Adipose tissue (tissue), 3 donors: ENCODE results near the gene SETBP1. TPM values are rescaled to one million over a fixed set of nuclear protein-coding genes. Genes with fewer than 3 reads are reported as not detected.

Experiments used
- H3K27ac ChIP-seq: one replicate; pipeline ENCODE4 v1.5.1; 2013; ENCODE audit warnings: low read depth, low read length
- WGBS, 3 donors: extraction: QIAGEN DNeasy Blood & Tissue Kit; methylation state at CpG; one replicate each; pipeline ENCODE4 v1.1.7; 2013; 5-methylcytosine and 5-hydroxymethylcytosine counted together
- polyA plus RNA-seq, 3 donors: library from polyadenylated mRNA; stranded (reverse); fragments of 200-250 nt; gene quantifications; one replicate each; pipeline ENCODE4 v1.2.3, GENCODE V29; 2013
- donor health status: healthy with polysubstance abuse.
- donor health status: Bipolar disorder and iron deficiency.
- donor health status: healthy.

Gene SETBP1
- polyA plus RNA-seq, 3 donors, result 2.3 to 5.6 (median 2.7) TPM

DNA sequence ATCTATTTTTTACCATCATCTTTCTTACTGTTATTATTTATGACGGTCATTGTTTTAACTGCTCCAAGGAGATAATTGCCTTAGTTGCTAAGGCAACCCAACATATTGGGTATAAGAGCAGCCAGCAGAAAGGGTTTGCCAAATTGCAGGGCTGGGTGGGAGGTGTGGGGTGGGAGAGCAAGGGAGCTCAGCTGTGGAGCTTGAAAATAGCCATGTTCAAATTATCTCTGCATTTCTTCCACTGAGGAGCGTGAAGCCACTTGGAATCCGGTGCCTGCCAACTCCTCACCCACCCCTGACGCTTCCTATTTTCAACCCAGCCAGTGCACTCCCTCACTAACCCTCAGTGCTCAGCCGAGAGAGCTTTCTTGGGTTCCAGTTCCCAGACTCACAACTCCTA, 60.8 kb downstream of the SETBP1 start:
- WGBS, 3 donors, result 66 to 84% (median 68%) methylated on average over 5 of the region's 5 CpGs
- H3K27ac ChIP-seq, result no peak overlapping the region

DNA sequence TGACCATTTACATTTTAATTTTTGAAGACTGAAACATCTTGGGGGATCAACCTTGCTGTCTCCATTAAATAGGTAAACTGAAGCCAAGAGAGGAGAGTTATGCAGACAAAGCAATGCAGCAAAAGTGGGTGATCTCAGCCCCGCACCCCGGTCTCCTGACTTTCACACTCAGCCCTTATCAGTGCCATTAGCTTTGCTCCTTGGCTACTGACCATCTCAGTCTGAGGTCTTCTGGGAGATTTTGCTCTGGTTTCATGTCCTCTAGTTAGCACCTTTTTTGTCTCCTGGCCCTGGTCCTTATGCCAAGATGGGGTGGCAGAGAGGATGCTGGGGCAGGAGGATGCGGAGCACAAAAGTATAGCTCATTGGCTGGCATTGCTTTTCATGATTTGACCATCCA, 61.4 kb downstream of the SETBP1 start:
- no peak overlapping the region for H3K27ac ChIP-seq
- 93 to 96% (median 95%) methylated on average over 3 of the region's 3 CpGs for WGBS, 3 donors

GRCh38 chr18:44742718-44743311, 62.1 kb downstream of the SETBP1 start:
- 34 to 41% (median 39%) methylated on average over 3 of the region's 3 CpGs for WGBS, 3 donors

GRCh38 chr18:44743631-44744030, 62.9 kb downstream of the SETBP1 start:
- H3K27ac ChIP-seq, result no peak overlapping the region
- 77 to 89% (median 84%) methylated on average over 2 of the region's 2 CpGs for WGBS, 3 donors

More at GRCh38 chr18:44742718-44743311, 62.1 kb downstream of the SETBP1 start:
- H3K27ac ChIP-seq, result no peak overlapping the region

DNA sequence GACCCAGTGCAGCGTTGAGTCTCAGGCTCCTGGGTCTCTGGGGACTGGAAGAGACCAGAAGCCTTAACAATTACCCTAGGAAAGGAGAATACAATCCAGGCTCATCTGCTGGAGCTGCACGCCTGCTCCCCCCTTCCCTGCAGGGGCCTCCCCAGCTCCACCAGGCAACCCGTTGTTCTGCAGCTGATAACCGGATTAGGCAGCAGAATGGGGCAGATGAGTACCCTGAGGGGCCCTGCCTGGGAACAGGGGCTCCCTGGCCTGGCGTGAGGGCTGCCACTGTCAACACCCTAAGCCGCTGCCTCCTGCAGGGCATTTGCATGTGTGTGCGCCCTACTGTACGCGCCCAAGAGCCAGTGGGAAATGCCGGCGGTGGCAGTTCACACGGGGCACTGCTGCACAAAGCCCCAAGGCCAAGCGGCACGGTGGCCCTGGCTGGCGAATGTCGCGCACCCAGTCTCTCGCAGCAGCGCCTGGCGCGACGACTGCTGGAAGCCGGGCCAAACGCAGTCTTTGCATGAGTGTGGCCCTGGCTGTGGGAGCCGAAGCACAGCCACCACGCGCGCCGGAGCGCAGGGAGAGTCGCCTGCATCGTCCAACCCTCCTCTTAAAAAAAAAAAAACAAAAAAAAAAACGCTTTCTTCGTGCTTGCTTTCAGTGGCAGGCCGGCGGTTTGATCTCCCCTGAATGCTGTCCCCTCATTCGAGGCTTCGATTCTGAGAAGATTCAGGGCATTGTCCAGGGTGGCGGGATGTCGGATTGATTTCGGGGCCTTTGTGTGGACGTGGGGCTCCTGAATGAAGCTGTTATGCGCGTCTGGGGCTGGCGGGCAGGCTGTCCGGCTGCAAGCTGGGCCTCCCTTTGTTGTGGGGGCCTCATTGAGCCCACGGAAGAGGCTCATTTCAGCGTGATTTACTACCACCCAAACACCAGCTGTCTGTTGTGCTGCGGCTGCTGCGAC, 63.8 kb downstream of the SETBP1 start:
- WGBS, 3 donors, result 53 to 89% (median 72%) methylated on average over 50 of the region's 50 CpGs
- no peak overlapping the region for H3K27ac ChIP-seq

DNA sequence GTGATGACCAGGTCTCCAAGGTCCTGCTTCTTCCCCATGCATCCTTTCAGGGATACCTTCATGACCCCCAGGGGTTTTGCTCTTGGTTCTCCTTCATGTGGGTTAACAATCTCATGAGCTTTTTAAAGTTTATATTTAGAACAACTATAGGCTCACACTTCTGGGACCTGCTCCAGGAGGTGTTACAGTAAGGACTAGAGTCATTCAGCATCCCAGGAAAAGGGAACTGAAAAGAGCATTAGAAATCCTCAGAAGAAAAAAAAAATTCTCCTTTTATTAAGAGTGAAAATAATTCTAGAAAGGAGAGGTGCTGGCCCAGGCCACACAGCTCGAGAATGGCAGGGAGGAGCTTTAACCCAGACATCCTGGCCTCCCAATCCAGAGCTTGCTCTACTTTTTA, 66.5 kb downstream of the SETBP1 start:
- 37 to 69% (median 59%) methylated on average over 1 of the region's 1 CpG for WGBS, 3 donors
- no peak overlapping the region for H3K27ac ChIP-seq

- WGBS, 3 donors, result 67 to 93% (median 82%) methylated on average over 5 of the region's 5 CpGs
- H3K27ac ChIP-seq, result no peak overlapping the region
Measured at GRCh38 chr18:44748582-44748981, 67.9 kb downstream of the SETBP1 start.

- WGBS, 3 donors, result 85 to 97% (median 96%) methylated on average over 1 of the region's 1 CpG
- no peak overlapping the region for H3K27ac ChIP-seq
Measured at GRCh38 chr18:44750774-44751173, 70.1 kb downstream of the SETBP1 start.

- WGBS, 3 donors, result 96 to 98% (median 98%) methylated on average over 2 of the region's 2 CpGs
- H3K27ac ChIP-seq, result no peak overlapping the region
Measured at GRCh38 chr18:44754567-44754966, 73.9 kb downstream of the SETBP1 start.

- H3K27ac ChIP-seq, result no peak overlapping the region
- 69 to 81% (median 78%) methylated on average over 12 of the region's 12 CpGs for WGBS, 3 donors
Measured at GRCh38 chr18:44758861-44759631, 78.4 kb downstream of the SETBP1 start.

DNA sequence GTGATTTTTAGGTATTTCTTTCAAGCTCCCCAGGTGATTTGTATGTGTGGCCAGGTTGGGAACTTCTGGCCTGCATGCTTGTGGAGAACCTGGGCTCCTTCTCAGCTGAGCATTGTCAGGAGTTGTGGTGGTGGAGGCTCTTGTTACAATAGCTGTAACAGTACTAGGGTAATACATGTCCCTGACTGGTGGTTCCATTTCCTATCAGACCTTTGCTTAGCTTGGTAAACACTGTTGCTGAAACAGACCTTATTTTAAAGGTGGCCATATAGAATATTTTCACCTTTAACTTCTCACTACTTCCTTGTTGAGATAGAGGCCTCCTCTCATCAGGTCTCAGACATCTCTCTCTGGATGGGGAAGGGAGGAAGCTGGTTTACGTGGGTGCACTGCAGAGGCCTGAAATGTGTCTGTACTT, 79.2 kb downstream of the SETBP1 start:
- 71 to 89% (median 84%) methylated on average over 1 of the region's 1 CpG for WGBS, 3 donors
- no peak overlapping the region for H3K27ac ChIP-seq

GRCh38 chr18:44761812-44762211, 81.1 kb downstream of the SETBP1 start:
- WGBS, 3 donors, result 34 to 85% (median 55%) methylated on average over 3 of the region's 3 CpGs
- no peak overlapping the region for H3K27ac ChIP-seq

GRCh38 chr18:44763327-44763726, 82.6 kb downstream of the SETBP1 start:
- H3K27ac ChIP-seq, result no peak overlapping the region
- 95 to 96% (median 96%) methylated on average over 8 of the region's 8 CpGs for WGBS, 3 donors

GRCh38 chr18:44764863-44765262, 84.2 kb downstream of the SETBP1 start:
- WGBS, 3 donors, result 86 to 92% (median 90%) methylated on average over 3 of the region's 3 CpGs
- H3K27ac ChIP-seq, result no peak overlapping the region

DNA sequence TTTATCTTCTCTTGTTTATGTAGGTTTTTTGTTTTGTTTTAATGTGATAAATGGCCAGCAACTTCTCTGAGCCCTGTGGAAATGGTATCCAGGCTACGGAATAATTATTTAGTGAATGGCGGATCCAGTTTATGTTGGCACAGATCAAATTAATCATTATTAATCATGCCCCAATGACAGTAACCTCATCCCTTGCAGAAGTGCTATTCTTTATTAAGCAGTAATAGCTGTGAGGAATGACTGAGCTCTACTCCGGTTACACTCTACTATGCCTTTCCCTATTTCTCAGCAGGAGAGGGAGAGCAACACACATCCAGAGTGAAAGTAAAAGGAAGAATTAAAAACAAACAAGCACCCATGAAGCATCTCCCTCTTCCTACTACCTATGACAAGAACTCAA, 84.8 kb downstream of the SETBP1 start:
- 71 to 84% (median 75%) methylated on average over 3 of the region's 3 CpGs for WGBS, 3 donors
- no peak overlapping the region for H3K27ac ChIP-seq

DNA sequence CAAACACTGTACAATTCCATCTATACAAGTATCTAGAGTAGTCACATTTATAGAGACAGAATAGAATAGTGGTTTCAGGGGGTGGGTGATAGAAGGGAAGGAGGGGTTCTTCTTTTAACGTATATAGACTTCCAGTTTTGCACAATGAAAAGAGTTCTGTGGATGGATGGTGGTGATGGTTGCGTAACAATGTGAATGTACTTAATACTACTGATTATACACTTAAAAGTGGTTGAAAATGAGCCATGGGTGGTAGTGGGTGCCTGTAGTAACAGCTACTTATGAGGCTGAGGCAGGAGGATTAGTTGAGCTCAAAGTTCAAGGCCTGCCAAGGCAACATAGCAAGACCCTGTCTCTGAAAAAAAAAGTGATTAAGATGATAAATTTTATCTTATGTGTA, 85.8 kb downstream of the SETBP1 start:
- no peak overlapping the region for H3K27ac ChIP-seq
- WGBS, 3 donors, result 76 to 88% (median 78%) methylated on average over 2 of the region's 2 CpGs

GRCh38 chr18:44767807-44768206, 87.1 kb downstream of the SETBP1 start:
- WGBS, 3 donors, result 91 to 97% (median 95%) methylated on average over 4 of the region's 4 CpGs
- H3K27ac ChIP-seq, result no peak overlapping the region

DNA sequence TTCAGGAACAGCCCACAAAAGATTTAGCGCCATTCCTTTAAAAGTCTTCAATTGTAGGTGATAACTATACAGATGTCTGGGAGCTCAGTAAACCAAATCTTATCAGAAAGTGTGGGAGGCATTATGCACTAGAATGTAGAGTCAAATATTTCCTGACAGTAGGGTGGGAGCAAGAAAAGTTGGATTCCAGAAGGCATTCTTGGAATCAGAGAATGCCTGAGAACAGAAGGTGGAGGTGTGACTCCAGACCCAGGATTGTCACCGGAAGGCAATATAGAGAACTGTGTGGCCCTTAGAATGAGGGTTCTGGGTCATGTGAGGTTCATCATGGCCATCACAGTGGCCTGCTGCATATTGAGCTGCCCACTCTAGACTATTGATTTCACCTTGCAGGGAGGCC, 90.0 kb downstream of the SETBP1 start:
- WGBS, 3 donors, result 92 to 97% (median 93%) methylated on average over 2 of the region's 2 CpGs
- H3K27ac ChIP-seq, result no peak overlapping the region

- H3K27ac ChIP-seq, result no peak overlapping the region
- 23 to 62% (median 53%) methylated on average over 5 of the region's 5 CpGs for WGBS, 3 donors
Measured at GRCh38 chr18:44771572-44771955, 90.9 kb downstream of the SETBP1 start.
